ENCODE data around the gene GAL3ST1. TPM values are rescaled to one million over a fixed set of nuclear protein-coding genes. Genes with fewer than 3 reads are reported as not detected.
"Not testable (repeated sequence)": the region's sequence is repeated elsewhere in the genome, so short reads cannot be mapped to it uniquely, and the experiment has no call there.

Gene GAL3ST1
- total RNA-seq (under 1 TPM; 0.13 to 0.31 TPM), polyA plus RNA-seq (0.13 TPM)

- CTCF ChIA-PET, result no interaction called here
- Histone ChIP-seq H3K9me3 (ENCODE audit: low read length) (no peaks in the 10 kb centered on the region), H3K4me3 (ENCODE audit: low read length) (no peak within 1 kb of the TSS), H3K4me1 (ENCODE audit: insufficient read depth, low read length) (no peaks in the 10 kb centered on the region), H3K27me3 (ENCODE audit: insufficient read depth, low read length, poor library complexity, severe bottlenecking) (no peaks in the 10 kb centered on the region), H3K27ac (ENCODE audit: low read depth, low read length) (no peak within 1 kb of the TSS), H3K36me3 (ENCODE audit: insufficient read depth, low read length) (peaks cover 12% of the 10 kb centered on the region)
- H3K4me1 Mint-ChIP-seq, result peaks cover 0 to 20% (median 3%) of the 10 kb centered on the region in 3 donors
- no peak for DNase-seq
- H3K27me3 Mint-ChIP-seq, result peaks cover 2 to 3% of the 10 kb centered on the region in 2 donors
- H3K36me3 Mint-ChIP-seq, result peaks cover 7 to 40% (median 17%) of the 10 kb centered on the region in 3 donors
- H3K4me3 Mint-ChIP-seq, result no peak within 1 kb of the TSS
- POLR2A ChIA-PET, result no interaction called here
- H3K27ac Mint-ChIP-seq, result peak within 1 kb of the TSS in 1 of 8 donors; percentile 23
- H3K9me3 Mint-ChIP-seq, result no peaks in the 10 kb centered on the region
Measured at GRCh38 chr22:30574095-30574981, at the start of gene GAL3ST1. Gene GAL3ST1, minus strand, starts transcription at chr22:30574665. Its CDS starts 17,273 bp downstream, at chr22:30557392.

- H3K4me1 Mint-ChIP-seq; H3K9me3 Mint-ChIP-seq; H3K36me3 Mint-ChIP-seq; POLR2A ChIA-PET; H3K27me3 ChIP-seq (ENCODE audit: insufficient read depth, low read length, poor library complexity, severe bottlenecking); H3K9me3 ChIP-seq (ENCODE audit: low read length); H3K4me3 Mint-ChIP-seq; H3K27ac ChIP-seq (ENCODE audit: low read depth, low read length); DNase-seq; H3K4me1 ChIP-seq (ENCODE audit: insufficient read depth, low read length); H3K27ac Mint-ChIP-seq; H3K36me3 ChIP-seq (ENCODE audit: insufficient read depth, low read length); H3K4me3 ChIP-seq (ENCODE audit: low read length); H3K27me3 Mint-ChIP-seq: not testable (repeated sequence)
- CTCF ChIA-PET, result interaction anchor here (0.8 to 1.4 kb wide), 2 partner anchors 10 to 15 kb away, joined by 3 to 5 read pairs; partner anchors contain the start of gene SLC35E4
Measured at GRCh38 chr22:30619909-30620308, 45.4 kb upstream of the GAL3ST1 start.

- Mint-ChIP-seq H3K27ac (no peak overlapping the region), H3K4me3 (no peak overlapping the region), H3K36me3 (no peaks in the 10 kb centered on the region), H3K9me3 (no peaks in the 10 kb centered on the region), H3K27me3 (peaks cover 6 to 13% of the 10 kb centered on the region in 2 donors), H3K4me1 (no peaks in the 10 kb centered on the region)
- DNase-seq, result no peak
- no peaks in the 10 kb centered on the region for H3K36me3 ChIP-seq (ENCODE audit: insufficient read depth, low read length)
- ChIA-PET POLR2A (no interaction called here), CTCF (no interaction called here)
- no peak overlapping the region for H3K27ac ChIP-seq (ENCODE audit: low read depth, low read length)
- no peaks in the 10 kb centered on the region for H3K27me3 ChIP-seq (ENCODE audit: insufficient read depth, low read length, poor library complexity, severe bottlenecking)
- H3K9me3 ChIP-seq (ENCODE audit: low read length), result no peaks in the 10 kb centered on the region
- no peak overlapping the region for H3K4me3 ChIP-seq (ENCODE audit: low read length)
- H3K4me1 ChIP-seq (ENCODE audit: insufficient read depth, low read length), result no peaks in the 10 kb centered on the region
Measured at GRCh38 chr22:30617819-30618218, 43.4 kb upstream of the GAL3ST1 start.

GRCh38 chr22:30615543-30615954, 41.1 kb upstream of the GAL3ST1 start:
- Histone ChIP-seq H3K27me3 (ENCODE audit: insufficient read depth, low read length, poor library complexity, severe bottlenecking) (no peaks in the 10 kb centered on the region), H3K9me3 (ENCODE audit: low read length) (no peaks in the 10 kb centered on the region), H3K27ac (ENCODE audit: low read depth, low read length) (no peak overlapping the region), H3K4me3 (ENCODE audit: low read length) (no peak overlapping the region), H3K36me3 (ENCODE audit: insufficient read depth, low read length) (no peaks in the 10 kb centered on the region), H3K4me1 (ENCODE audit: insufficient read depth, low read length) (no peaks in the 10 kb centered on the region)
- Mint-ChIP-seq H3K27me3 (peaks cover 11 to 18% of the 10 kb centered on the region in 2 donors), H3K27ac (no peak overlapping the region), H3K36me3 (no peaks in the 10 kb centered on the region), H3K4me1 (no peaks in the 10 kb centered on the region), H3K4me3 (no peak overlapping the region), H3K9me3 (no peaks in the 10 kb centered on the region)
- DNase-seq, result no peak
- ChIA-PET POLR2A (no interaction called here), CTCF (interaction anchor here (1.2 kb wide), 1 partner anchor 8 kb away, joined by 3 read pairs; no protein-coding TSS in a partner anchor)

GRCh38 chr22:30614879-30615278, 40.4 kb upstream of the GAL3ST1 start:
- no peaks in the 10 kb centered on the region for H3K36me3 ChIP-seq (ENCODE audit: insufficient read depth, low read length)
- Mint-ChIP-seq H3K4me3 (no peak overlapping the region), H3K27me3 (peaks cover 11 to 18% of the 10 kb centered on the region in 2 donors), H3K36me3 (no peaks in the 10 kb centered on the region), H3K27ac (no peak overlapping the region), H3K9me3 (no peaks in the 10 kb centered on the region), H3K4me1 (no peaks in the 10 kb centered on the region)
- CTCF ChIA-PET, result no interaction called here
- no peak overlapping the region for H3K4me3 ChIP-seq (ENCODE audit: low read length)
- no peaks in the 10 kb centered on the region for H3K4me1 ChIP-seq (ENCODE audit: insufficient read depth, low read length)
- H3K27me3 ChIP-seq (ENCODE audit: insufficient read depth, low read length, poor library complexity, severe bottlenecking), result no peaks in the 10 kb centered on the region
- DNase-seq, result no peak
- POLR2A ChIA-PET, result no interaction called here
- no peaks in the 10 kb centered on the region for H3K9me3 ChIP-seq (ENCODE audit: low read length)
- no peak overlapping the region for H3K27ac ChIP-seq (ENCODE audit: low read depth, low read length)

- Mint-ChIP-seq H3K9me3 (no peaks in the 10 kb centered on the region), H3K27ac (no peak overlapping the region), H3K27me3 (peaks cover 17 to 21% of the 10 kb centered on the region in 2 donors), H3K4me3 (no peak overlapping the region), H3K4me1 (no peaks in the 10 kb centered on the region), H3K36me3 (no peaks in the 10 kb centered on the region)
- POLR2A ChIA-PET, result no interaction called here
- DNase-seq, result no peak
- Histone ChIP-seq H3K27me3 (ENCODE audit: insufficient read depth, low read length, poor library complexity, severe bottlenecking) (no peaks in the 10 kb centered on the region), H3K27ac (ENCODE audit: low read depth, low read length) (no peak overlapping the region), H3K9me3 (ENCODE audit: low read length) (no peaks in the 10 kb centered on the region), H3K4me3 (ENCODE audit: low read length) (no peak overlapping the region), H3K36me3 (ENCODE audit: insufficient read depth, low read length) (no peaks in the 10 kb centered on the region), H3K4me1 (ENCODE audit: insufficient read depth, low read length) (no peaks in the 10 kb centered on the region)
- CTCF ChIA-PET, result no interaction called here
Measured at GRCh38 chr22:30614268-30614667, 39.8 kb upstream of the GAL3ST1 start.

GRCh38 chr22:30612789-30613188, 38.3 kb upstream of the GAL3ST1 start:
- Mint-ChIP-seq H3K27ac (no peak overlapping the region), H3K9me3 (no peaks in the 10 kb centered on the region), H3K4me3 (no peak overlapping the region), H3K27me3 (peaks cover 17 to 21% of the 10 kb centered on the region in 2 donors), H3K4me1 (no peaks in the 10 kb centered on the region), H3K36me3 (no peaks in the 10 kb centered on the region)
- no peaks in the 10 kb centered on the region for H3K36me3 ChIP-seq (ENCODE audit: insufficient read depth, low read length)
- no peaks in the 10 kb centered on the region for H3K27me3 ChIP-seq (ENCODE audit: insufficient read depth, low read length, poor library complexity, severe bottlenecking)
- DNase-seq, result no peak
- POLR2A ChIA-PET, result no interaction called here
- H3K9me3 ChIP-seq (ENCODE audit: low read length), result no peaks in the 10 kb centered on the region
- CTCF ChIA-PET, result no interaction called here
- no peak overlapping the region for H3K4me3 ChIP-seq (ENCODE audit: low read length)
- no peak overlapping the region for H3K27ac ChIP-seq (ENCODE audit: low read depth, low read length)
- H3K4me1 ChIP-seq (ENCODE audit: insufficient read depth, low read length), result no peaks in the 10 kb centered on the region

- DNase-seq, result no peak
- Histone ChIP-seq H3K27me3 (ENCODE audit: insufficient read depth, low read length, poor library complexity, severe bottlenecking) (no peaks in the 10 kb centered on the region), H3K4me1 (ENCODE audit: insufficient read depth, low read length) (peaks cover 12% of the 10 kb centered on the region), H3K4me3 (ENCODE audit: low read length) (no peak overlapping the region), H3K9me3 (ENCODE audit: low read length) (no peaks in the 10 kb centered on the region), H3K27ac (ENCODE audit: low read depth, low read length) (no peak overlapping the region), H3K36me3 (ENCODE audit: insufficient read depth, low read length) (no peaks in the 10 kb centered on the region)
- Mint-ChIP-seq H3K4me1 (peaks cover 6 to 10% (median 10%) of the 10 kb centered on the region in 3 donors), H3K36me3 (no peaks in the 10 kb centered on the region), H3K27ac (peak overlapping the region in 1 of 8 donors; percentile 2), H3K27me3 (peaks cover 17 to 20% of the 10 kb centered on the region in 2 donors), H3K9me3 (no peaks in the 10 kb centered on the region), H3K4me3 (no peak overlapping the region)
- ChIA-PET CTCF (no interaction called here), POLR2A (no interaction called here)
Measured at GRCh38 chr22:30611197-30611596, 36.7 kb upstream of the GAL3ST1 start.
